Gastroesophageal sphincter (tissue), 4 donors: ENCODE measurements around the gene CACNA1C. TPM values are rescaled to one million over a fixed set of nuclear protein-coding genes. Genes with fewer than 3 reads are reported as not detected.

Source experiments
- ATAC-seq: fragments of 150-250 bp; one replicate; pipeline ENCODE4 v1.9.1; 2016; ENCODE audit warnings: mild to moderate bottlenecking, moderate library complexity
- H3K27ac ChIP-seq, 4 donors: fragments of 200-600 bp; sonication (generic) in 3 of 4; 1 replicate in 3 of 4; 2 replicates in 1 of 4; pipeline ENCODE4 v1.5.1; 2016 to 2019
- H3K27me3 ChIP-seq: fragments of 200-600 bp; sonication (generic); one replicate; pipeline ENCODE4 v1.5.1; 2019
- H3K36me3 ChIP-seq, 2 donors: fragments of 200-600 bp; sonication (generic); one replicate each; pipeline ENCODE4 v1.5.1; 2019; ENCODE audit warnings: control low read depth in 1 of 2
- H3K4me1 ChIP-seq, 3 donors: fragments of 200-600 bp; sonication (generic); 1 replicate in 2 of 3; 2 replicates in 1 of 3; pipeline ENCODE4 v1.5.1; 2016 to 2019; ENCODE audit warnings: control low read depth in 2 of 3
- H3K4me3 ChIP-seq, 2 donors: fragments of 200-600 bp; sonication (generic); one replicate each; pipeline ENCODE4 v1.5.1; 2019; ENCODE audit warnings: mild to moderate bottlenecking in 1 of 2, moderate library complexity in 1 of 2
- H3K9me3 ChIP-seq, 3 donors: fragments of 200-600 bp; sonication (generic); one replicate each; pipeline ENCODE4 v1.5.1; 2017 to 2019; ENCODE audit warnings: control low read depth in 2 of 3
- EP300 ChIP-seq: sonication (generic); formaldehyde crosslinking; IDR thresholded peaks from one replicate; pipeline ENCODE4 v1.6.1; 2017; ENCODE audit warnings: antibody characterized with exemption, mild to moderate bottlenecking
- POLR2A ChIP-seq, 2 donors: fragments of 450-650 bp; IDR thresholded peaks; one replicate each; pipeline ENCODE4 v1.6.1; 2017; ENCODE audit warnings: antibody characterized with exemption in 2 of 2, mild to moderate bottlenecking in 2 of 2, moderate library complexity in 1 of 2
- POLR2AphosphoS5 ChIP-seq: sonication (generic); formaldehyde crosslinking; IDR thresholded peaks from one replicate; pipeline ENCODE4 v1.6.1; 2017; ENCODE audit warnings: antibody characterized with exemption
- WGBS, 2 donors: methylation state at CpG; one replicate each; pipeline ENCODE4 v1.1.5; 2018; ENCODE audit warnings: low coverage in 1 of 2; 5-methylcytosine and 5-hydroxymethylcytosine counted together
- total RNA-seq, 4 donors: library from RNA; depleted of rRNA; stranded (reverse); fragments of >200 nt; gene quantifications; one replicate each; pipeline ENCODE4 v1.1.0, GENCODE V29; 2016
- TF ChIP-seq, protein P1 (sequence below), 4 experiments: fragments of 200-600 bp in 2 of 4; fragments of 450-650 bp in 2 of 4; sonication (generic) in 1 of 4; IDR thresholded peaks; one replicate each; pipeline ENCODE4 v1.5.1; 2017 to 2019; ENCODE audit warnings: antibody characterized with exemption in 4 of 4, mild to moderate bottlenecking in 2 of 4, moderate library complexity in 2 of 4

The CACNA1C gene
- total RNA-seq, 4 donors from 2014 or later: 22.9 to 96.2 (median 41.4) TPM

DNA sequence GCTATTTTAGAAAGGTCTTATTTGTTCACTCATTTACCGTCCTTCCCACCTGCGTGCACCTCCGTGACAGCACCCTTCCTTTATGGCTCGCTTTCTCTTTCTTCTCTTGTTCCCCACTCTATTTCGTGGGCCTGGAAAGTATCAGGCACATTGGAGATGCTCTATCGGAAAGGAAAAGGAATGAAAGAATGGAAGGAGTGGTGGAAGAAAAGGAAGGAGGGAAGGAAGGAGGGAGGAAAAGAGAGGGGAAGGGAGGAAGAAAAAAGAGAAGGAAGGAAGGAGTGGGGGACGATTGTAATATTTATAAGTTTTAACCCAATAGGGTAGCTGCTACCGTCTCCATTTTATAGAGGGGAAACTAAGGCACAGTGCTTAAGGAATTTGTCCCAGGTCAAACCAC is 363.4 kb downstream of the CACNA1C start:
- Histone ChIP-seq H3K27me3 (no peaks in the 10 kb centered on the region), H3K4me3 (no peak overlapping the region), H3K4me1 (peaks cover 0 to 13% (median 0%) of the 10 kb centered on the region in 3 donors), H3K27ac (no peak overlapping the region), H3K36me3 (no peaks in the 10 kb centered on the region), H3K9me3 (no peaks in the 10 kb centered on the region)
- TF ChIP-seq POLR2A (IDR thresholded peaks at IDR 0.05) (no peak), EP300 (no peak), POLR2AphosphoS5 (no peak)
- TF ChIP-seq, protein P1, sequence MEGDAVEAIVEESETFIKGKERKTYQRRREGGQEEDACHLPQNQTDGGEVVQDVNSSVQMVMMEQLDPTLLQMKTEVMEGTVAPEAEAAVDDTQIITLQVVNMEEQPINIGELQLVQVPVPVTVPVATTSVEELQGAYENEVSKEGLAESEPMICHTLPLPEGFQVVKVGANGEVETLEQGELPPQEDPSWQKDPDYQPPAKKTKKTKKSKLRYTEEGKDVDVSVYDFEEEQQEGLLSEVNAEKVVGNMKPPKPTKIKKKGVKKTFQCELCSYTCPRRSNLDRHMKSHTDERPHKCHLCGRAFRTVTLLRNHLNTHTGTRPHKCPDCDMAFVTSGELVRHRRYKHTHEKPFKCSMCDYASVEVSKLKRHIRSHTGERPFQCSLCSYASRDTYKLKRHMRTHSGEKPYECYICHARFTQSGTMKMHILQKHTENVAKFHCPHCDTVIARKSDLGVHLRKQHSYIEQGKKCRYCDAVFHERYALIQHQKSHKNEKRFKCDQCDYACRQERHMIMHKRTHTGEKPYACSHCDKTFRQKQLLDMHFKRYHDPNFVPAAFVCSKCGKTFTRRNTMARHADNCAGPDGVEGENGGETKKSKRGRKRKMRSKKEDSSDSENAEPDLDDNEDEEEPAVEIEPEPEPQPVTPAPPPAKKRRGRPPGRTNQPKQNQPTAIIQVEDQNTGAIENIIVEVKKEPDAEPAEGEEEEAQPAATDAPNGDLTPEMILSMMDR (IDR thresholded peaks at IDR 0.05): no peak
- no peak for ATAC-seq
- WGBS, 2 donors: 89 to 95% methylated on average over 3 to 4 of the region's 8 CpGs

DNA sequence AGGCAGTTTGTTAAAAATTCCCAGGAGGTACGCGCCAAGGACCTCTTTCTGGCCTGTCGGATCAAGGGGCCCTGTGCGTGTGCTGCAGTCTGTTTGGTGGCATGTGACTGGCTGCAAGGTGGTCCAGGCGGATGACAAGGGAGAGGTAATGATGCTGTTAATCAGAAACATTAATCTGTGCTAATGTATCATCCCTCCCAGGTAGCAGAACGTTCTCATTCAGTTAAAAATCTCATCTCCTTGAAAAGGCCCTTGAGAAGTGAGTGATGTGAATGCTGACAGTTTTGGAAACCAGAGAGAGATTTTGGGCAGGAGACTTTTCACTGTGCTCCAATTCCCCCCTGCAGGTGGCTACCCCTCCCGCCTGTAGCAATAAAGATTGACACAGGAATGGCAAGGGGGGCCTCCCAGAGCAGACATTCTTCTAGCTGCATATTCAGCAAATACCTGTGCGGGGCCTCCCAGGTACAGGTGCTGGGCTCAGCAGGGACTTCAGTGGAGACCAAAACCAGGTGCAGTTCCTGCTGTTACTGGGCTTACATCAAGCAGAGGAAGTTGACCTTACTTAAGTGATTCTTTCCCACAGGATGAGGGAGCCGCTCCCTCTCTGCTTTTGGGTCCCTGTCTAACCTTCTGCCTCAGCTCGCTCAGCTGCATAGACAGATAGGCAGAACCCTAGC is 364.8 kb downstream of the CACNA1C start:
- Histone ChIP-seq H3K27ac (no peak overlapping the region), H3K4me1 (peaks cover 0 to 13% (median 0%) of the 10 kb centered on the region in 3 donors), H3K27me3 (no peaks in the 10 kb centered on the region), H3K9me3 (no peaks in the 10 kb centered on the region), H3K4me3 (no peak overlapping the region), H3K36me3 (no peaks in the 10 kb centered on the region)
- TF ChIP-seq POLR2AphosphoS5 (no peak), POLR2A (IDR thresholded peaks at IDR 0.05) (no peak), EP300 (no peak)
- TF ChIP-seq, protein P1 (IDR thresholded peaks at IDR 0.05): no peak
- 95 to 100% methylated on average over 2 to 6 of the region's 10 CpGs for WGBS, 2 donors
- no peak for ATAC-seq

GRCh38 chr12:2418579-2418978 is 365.8 kb downstream of the CACNA1C start:
- no peaks in the 10 kb centered on the region for H3K36me3 ChIP-seq
- no peak overlapping the region for H3K27ac ChIP-seq
- 33 to 50% methylated on average over 1 of the region's 2 CpGs for WGBS, 2 donors
- ATAC-seq: no peak
- no peak for TF ChIP-seq POLR2A (IDR thresholded peaks at IDR 0.05)
- TF ChIP-seq POLR2AphosphoS5: no peak
- TF ChIP-seq EP300: no peak
- TF ChIP-seq, protein P1 (IDR thresholded peaks at IDR 0.05): no peak
- H3K4me1 ChIP-seq: peaks cover 0 to 13% (median 0%) of the 10 kb centered on the region in 3 donors
- H3K27me3 ChIP-seq: no peaks in the 10 kb centered on the region
- no peak overlapping the region for H3K4me3 ChIP-seq
- H3K9me3 ChIP-seq: no peaks in the 10 kb centered on the region

DNA sequence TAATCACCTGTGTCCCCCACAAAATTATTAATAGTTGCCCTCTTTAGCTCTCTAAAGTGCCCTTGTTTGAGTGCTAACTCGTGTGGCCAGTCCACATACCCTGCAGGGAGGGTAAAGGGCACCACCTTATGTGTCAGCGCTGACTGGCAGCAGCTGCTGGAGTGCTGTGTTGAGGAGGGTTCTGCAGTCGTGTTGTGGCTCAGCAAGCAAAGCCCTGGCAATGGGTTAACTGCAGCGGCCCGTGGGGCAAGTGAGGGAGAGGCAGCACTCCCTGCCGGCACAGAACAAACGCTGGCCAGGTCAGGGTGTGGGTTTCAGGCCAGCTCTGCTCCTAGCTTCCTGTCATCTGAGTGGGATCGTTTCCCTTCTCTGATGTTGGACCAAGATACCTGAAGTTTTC is 369.8 kb downstream of the CACNA1C start:
- Histone ChIP-seq H3K27me3 (no peaks in the 10 kb centered on the region), H3K36me3 (no peaks in the 10 kb centered on the region), H3K9me3 (no peaks in the 10 kb centered on the region), H3K4me1 (no peaks in the 10 kb centered on the region), H3K27ac (no peak overlapping the region), H3K4me3 (no peak overlapping the region)
- ATAC-seq: no peak
- TF ChIP-seq POLR2AphosphoS5 (no peak), POLR2A (IDR thresholded peaks at IDR 0.05) (no peak), EP300 (no peak)
- TF ChIP-seq, protein P1 (IDR thresholded peaks at IDR 0.05): no peak
- 20 to 63% methylated on average over 1 to 4 of the region's 8 CpGs for WGBS, 2 donors

- Histone ChIP-seq H3K4me3 (no peak overlapping the region), H3K27ac (peak overlapping the region in 2 of 4 donors; percentile 27 to 34), H3K36me3 (no peaks in the 10 kb centered on the region), H3K27me3 (no peaks in the 10 kb centered on the region), H3K4me1 (peaks cover 0 to 29% (median 0%) of the 10 kb centered on the region in 3 donors), H3K9me3 (no peaks in the 10 kb centered on the region)
- ATAC-seq: no peak
- no peak for TF ChIP-seq EP300
- TF ChIP-seq, protein P1 (IDR thresholded peaks at IDR 0.05): no peak
- TF ChIP-seq POLR2AphosphoS5: peak; percentile 13
- TF ChIP-seq POLR2A (IDR thresholded peaks at IDR 0.05): no peak
- WGBS, 2 donors: 46 to 54% methylated on average over 2 to 4 of the region's 4 CpGs
These were observed 376.2 kb downstream of the CACNA1C start for GRCh38 chr12:2429032-2429431.
